GM12875 (cell line): Measurements from ENCODE around the gene MAGI2.

Source experiments
- H3K4me3 ChIP-seq: one replicate; pipeline ENCODE4 v1.5.1; 2011; ENCODE audit warnings: low read depth, low read length, control low read depth
- TF ChIP-seq, protein P1 (sequence below): IDR thresholded peaks from 2 replicates; pipeline ENCODE4 v1.5.1; 2011; ENCODE audit warnings: low read depth, mild to moderate bottlenecking, control low read depth, inconsistent platforms, low read length, moderate library complexity, borderline replicate concordance; ENCODE audit not compliant: insufficient read depth

The MAGI2 gene

DNA sequence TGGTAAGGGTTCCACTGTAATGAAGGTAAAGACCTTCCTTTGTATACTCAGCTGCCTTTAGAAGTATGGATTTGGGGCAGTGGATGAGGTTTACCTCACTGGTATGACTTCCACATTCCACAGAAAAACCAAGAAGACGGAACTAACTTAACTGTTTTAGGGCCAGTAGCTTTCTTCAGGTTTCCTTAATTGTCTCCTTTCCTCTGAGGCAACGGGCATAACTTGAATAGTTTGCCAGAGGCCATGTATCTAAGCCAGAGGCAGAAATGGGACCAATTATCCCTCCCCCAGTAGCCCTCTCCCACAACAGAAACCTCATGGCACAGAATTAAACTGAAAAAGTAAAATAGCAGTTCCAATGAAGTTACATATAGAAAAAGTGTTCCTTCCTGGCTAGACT lies 1373.2 kb downstream of the MAGI2 start:
- TF ChIP-seq, protein P1, sequence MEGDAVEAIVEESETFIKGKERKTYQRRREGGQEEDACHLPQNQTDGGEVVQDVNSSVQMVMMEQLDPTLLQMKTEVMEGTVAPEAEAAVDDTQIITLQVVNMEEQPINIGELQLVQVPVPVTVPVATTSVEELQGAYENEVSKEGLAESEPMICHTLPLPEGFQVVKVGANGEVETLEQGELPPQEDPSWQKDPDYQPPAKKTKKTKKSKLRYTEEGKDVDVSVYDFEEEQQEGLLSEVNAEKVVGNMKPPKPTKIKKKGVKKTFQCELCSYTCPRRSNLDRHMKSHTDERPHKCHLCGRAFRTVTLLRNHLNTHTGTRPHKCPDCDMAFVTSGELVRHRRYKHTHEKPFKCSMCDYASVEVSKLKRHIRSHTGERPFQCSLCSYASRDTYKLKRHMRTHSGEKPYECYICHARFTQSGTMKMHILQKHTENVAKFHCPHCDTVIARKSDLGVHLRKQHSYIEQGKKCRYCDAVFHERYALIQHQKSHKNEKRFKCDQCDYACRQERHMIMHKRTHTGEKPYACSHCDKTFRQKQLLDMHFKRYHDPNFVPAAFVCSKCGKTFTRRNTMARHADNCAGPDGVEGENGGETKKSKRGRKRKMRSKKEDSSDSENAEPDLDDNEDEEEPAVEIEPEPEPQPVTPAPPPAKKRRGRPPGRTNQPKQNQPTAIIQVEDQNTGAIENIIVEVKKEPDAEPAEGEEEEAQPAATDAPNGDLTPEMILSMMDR: no peak
- H3K4me3 ChIP-seq: no peak overlapping the region

DNA sequence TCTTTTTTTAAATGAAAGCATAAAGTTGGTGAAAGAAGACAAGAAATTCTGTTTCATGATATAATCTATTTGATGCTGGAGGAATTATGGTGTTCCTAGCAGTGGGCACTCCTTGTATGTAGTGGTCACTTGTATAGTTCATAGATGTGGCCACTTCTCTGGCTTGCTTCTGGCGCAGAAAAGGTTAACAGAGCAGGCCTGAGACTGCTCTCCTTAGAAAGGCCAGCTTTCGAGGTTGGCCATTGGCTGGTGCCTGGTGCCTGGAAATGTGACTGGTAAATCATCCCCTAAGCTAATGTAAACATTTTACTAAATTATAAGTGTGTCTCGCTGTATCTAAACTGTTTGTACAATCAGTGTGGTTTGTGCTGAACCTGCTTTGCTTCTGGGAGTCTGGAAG lies 1378.8 kb downstream of the MAGI2 start:
- TF ChIP-seq, protein P1: no peak

DNA sequence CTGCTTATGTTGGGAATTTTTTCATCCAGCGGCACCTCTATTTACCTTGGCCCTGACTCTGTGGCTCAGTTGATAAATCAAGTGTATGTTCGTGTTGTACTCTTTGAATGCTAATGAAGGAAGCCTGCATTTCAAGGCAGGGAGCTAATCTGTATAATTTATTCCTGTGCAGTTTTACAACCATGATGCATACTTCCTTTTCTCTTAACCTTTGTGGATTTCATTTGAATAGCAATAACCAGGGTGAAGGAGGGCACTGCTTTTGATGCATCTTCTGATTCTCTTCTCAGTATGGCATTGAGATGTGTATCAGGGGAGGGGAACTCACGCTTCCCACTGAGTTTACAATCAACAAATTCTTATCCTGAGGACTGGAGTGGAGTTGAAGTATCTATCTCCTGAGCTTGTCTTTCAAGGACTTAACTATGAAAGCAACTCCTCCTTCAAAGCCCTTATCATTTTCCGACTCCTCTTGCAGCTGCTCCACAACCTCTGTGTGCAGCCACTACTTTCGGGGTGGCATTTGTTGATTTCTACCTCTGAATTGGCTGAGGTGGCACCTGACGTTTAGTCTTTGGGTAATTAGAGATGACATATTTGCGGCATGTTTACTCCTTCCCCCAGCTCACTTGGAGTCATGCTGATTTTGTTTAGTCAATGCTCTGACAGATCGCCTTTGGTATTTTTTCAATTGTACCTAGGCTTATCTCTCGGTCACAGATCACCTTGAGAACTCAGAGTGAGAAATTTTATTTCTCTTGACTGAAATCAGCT lies 1379.7 kb downstream of the MAGI2 start:
- TF ChIP-seq, protein P1: no peak
- H3K4me3 ChIP-seq: no peak overlapping the region

More for the DNA sequence above, 1378.8 kb downstream of the MAGI2 start:
- no peak overlapping the region for H3K4me3 ChIP-seq

DNA sequence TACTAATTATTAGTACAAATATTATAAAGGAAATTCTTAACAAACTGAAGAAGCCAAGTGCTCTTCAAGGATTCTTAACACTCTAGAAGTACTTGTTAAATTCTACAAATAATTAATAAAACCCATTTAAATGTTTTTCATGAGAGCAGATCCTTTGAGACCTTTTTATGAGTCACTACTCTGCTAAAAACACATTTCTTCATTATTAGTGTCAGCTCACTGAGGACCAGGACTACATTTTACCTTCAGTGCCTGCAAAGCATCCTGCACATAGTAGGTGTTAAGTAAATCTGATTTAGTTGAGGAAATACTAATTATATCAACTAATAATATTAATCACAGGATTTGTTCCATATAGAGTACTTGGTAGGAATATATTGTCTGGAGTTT lies 1381.3 kb downstream of the MAGI2 start:
- H3K4me3 ChIP-seq: no peak overlapping the region
- TF ChIP-seq, protein P1: no peak

DNA sequence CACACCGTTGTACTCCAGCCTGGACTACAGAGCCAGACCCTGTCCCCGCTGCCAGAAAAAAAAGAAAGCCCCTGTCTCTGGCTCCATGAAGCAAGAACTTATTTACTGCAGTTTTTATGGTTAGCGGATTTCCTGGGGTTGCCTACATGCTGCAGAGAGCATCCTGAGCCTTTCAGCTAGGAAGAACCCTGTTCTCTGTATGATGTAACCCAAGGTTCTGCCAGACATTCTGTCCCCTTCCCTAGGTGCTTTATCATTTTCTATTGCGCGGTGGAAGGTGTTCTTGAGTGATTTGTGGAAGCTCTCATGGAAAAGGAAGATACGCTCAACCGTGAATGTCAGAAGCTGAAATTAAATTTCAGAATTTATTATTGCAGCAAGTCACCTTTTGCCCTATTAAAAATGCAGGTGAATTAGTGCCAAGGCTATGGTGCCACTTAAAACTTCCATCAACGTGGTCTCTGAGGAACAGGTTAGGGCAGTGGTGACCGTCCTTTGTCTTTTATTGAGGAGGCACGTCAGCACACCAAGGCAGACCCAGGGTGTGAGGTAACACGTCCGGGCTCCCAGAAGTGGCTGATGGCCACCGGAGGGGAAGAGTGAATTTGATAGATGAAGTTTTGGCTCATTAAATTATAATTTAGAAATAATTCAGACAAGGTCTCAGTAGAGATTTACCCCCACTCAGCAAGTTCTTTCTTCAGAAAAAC lies 1381.8 kb downstream of the MAGI2 start:
- TF ChIP-seq, protein P1: no peak
- no peak overlapping the region for H3K4me3 ChIP-seq

DNA sequence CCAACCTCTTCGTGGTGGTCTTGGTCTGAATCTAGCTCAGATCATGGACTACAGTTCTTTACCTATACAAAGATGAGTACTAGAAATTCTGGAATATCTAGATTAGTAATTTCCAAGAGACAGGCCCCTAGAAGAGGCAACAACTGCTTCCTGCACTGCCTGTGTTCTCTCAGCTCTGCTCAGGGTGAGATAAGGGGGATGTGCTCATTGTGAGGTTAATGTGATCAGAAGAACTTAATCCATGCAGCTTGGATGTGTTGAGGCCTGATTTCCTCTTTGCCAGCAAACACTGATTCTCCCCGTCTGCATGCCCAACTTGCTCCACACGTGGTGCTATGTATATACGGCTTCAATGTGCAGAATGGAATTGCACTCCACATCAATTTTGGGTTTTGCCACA lies 1386.9 kb downstream of the MAGI2 start:
- TF ChIP-seq, protein P1: no peak

DNA sequence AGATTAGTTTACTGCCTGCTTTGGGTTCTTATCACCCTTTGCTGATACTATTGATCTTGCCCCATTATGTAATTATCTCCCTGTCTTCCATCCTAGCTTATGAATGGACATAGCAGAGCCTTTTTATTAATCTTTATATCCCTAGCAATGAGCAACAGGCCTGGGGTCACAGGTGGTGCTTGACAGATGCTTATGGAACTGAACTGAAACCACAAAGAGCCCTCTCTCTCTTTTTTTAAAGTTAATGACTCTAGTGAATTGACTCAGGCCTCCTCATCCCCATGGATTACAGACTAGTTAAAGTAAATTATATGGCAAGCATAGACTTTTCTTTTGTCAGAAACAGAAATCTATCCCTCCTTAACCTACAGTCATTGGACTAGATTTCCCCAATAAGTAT lies 1389.7 kb downstream of the MAGI2 start:
- H3K4me3 ChIP-seq: no peak overlapping the region
- TF ChIP-seq, protein P1: no peak

More for the DNA sequence above, 1386.9 kb downstream of the MAGI2 start:
- H3K4me3 ChIP-seq: no peak overlapping the region
